HG02970 (cell line): ENCODE measurements around the gene MSGN1.
"Not testable (repeated sequence)": the region's sequence is repeated elsewhere in the genome, so short reads cannot be mapped to it uniquely, and the experiment has no call there.

Experiments used
- ATAC-seq: cut with Tn5 transposase; IDR thresholded peaks from one replicate; pipeline ENCODE4 v1.9.1; 2021; ENCODE audit warnings: mild to moderate bottlenecking, moderate library complexity, moderate number of reproducible peaks; ENCODE audit not compliant: unreplicated experiment, low FRiP score

Gene MSGN1

GRCh38 chr2:17804358-17804757, 11.9 kb upstream of the MSGN1 start:
- ATAC-seq = no peak

GRCh38 chr2:17805166-17805565, 11.1 kb upstream of the MSGN1 start:
- no peak for ATAC-seq

GRCh38 chr2:17805717-17806363, 10.4 kb upstream of the MSGN1 start:
- ATAC-seq = no peak

GRCh38 chr2:17813010-17813741, 3.1 kb upstream of the MSGN1 start:
- peak; percentile 37 for ATAC-seq

- ATAC-seq = peak; percentile 86
Observed at GRCh38 chr2:17813742-17814473, 2.4 kb upstream of the MSGN1 start.

- ATAC-seq = no peak
Observed at GRCh38 chr2:17814601-17815000, 1.7 kb upstream of the MSGN1 start.

GRCh38 chr2:17815468-17816184, 634 bp upstream of the MSGN1 start:
- ATAC-seq = no peak

GRCh38 chr2:17818235-17818815, 2.1 kb downstream of the MSGN1 start:
- ATAC-seq = no peak

- ATAC-seq = no peak
Observed at GRCh38 chr2:17821080-17821479, 4.8 kb downstream of the MSGN1 start.

- no peak for ATAC-seq
Observed at GRCh38 chr2:17821535-17822444, 5.5 kb downstream of the MSGN1 start.

GRCh38 chr2:17822445-17823117, 6.3 kb downstream of the MSGN1 start:
- ATAC-seq = no peak

- not testable (repeated sequence) for ATAC-seq
Observed at GRCh38 chr2:17823646-17824045, 7.4 kb downstream of the MSGN1 start.

- ATAC-seq = no peak
Observed at GRCh38 chr2:17827316-17827715, 11.1 kb downstream of the MSGN1 start.

GRCh38 chr2:17827785-17828184, 11.5 kb downstream of the MSGN1 start:
- no peak for ATAC-seq

- peak; percentile 84 for ATAC-seq
Observed at GRCh38 chr2:17830053-17831034, 14.1 kb downstream of the MSGN1 start.

GRCh38 chr2:17835516-17835915, 19.3 kb downstream of the MSGN1 start:
- ATAC-seq = no peak

GRCh38 chr2:17839959-17840358, 23.7 kb downstream of the MSGN1 start:
- no peak for ATAC-seq

- ATAC-seq = no peak
Observed at GRCh38 chr2:17843457-17843856, 27.2 kb downstream of the MSGN1 start.
